HPDE6-E6E7 (cell line): ENCODE measurements around the gene CUTC.

ENCODE experiments used
- DNase-seq: peaks from one replicate; pipeline ENCODE4 v3.0.0; 2011; ENCODE audit warnings: missing footprints; ENCODE audit errors: extremely low spot score

The CUTC gene

GRCh38 chr10:99782447-99783286 is 50.6 kb downstream of the CUTC start, which contains the start of gene ABCC2:
TSS of gene ABCC2 (plus strand) at chr10:99782640. CDS start at chr10:99782845, 205 bp downstream.
- DNase-seq: no peak

GRCh38 chr10:99784016-99784726 is 52.1 kb downstream of the CUTC start:
- DNase-seq: no peak

- DNase-seq: no peak
These were observed 52.9 kb downstream of the CUTC start for GRCh38 chr10:99784727-99785441.

- DNase-seq: peak; percentile 50
These were observed 53.6 kb downstream of the CUTC start for GRCh38 chr10:99785646-99786045.

- no peak for DNase-seq
These were observed 55.3 kb downstream of the CUTC start for GRCh38 chr10:99787311-99787710.

GRCh38 chr10:99787782-99788445 is 55.9 kb downstream of the CUTC start:
- no peak for DNase-seq

GRCh38 chr10:99788598-99789256 is 56.7 kb downstream of the CUTC start:
- no peak for DNase-seq

GRCh38 chr10:99791831-99792230 is 59.8 kb downstream of the CUTC start:
- DNase-seq: no peak

- no peak for DNase-seq
These were observed 61.8 kb downstream of the CUTC start for GRCh38 chr10:99793819-99794218.

GRCh38 chr10:99796928-99797327 is 64.9 kb downstream of the CUTC start:
- no peak for DNase-seq

GRCh38 chr10:99798031-99798430 is 66.0 kb downstream of the CUTC start:
- DNase-seq: no peak

- no peak for DNase-seq
These were observed 66.9 kb downstream of the CUTC start for GRCh38 chr10:99798920-99799319.

GRCh38 chr10:99799613-99800012 is 67.6 kb downstream of the CUTC start:
- DNase-seq: no peak

- no peak for DNase-seq
These were observed 72.4 kb downstream of the CUTC start for GRCh38 chr10:99804471-99804870.

- no peak for DNase-seq
These were observed 73.2 kb downstream of the CUTC start for GRCh38 chr10:99805190-99805589.
